BJ (cell line): ENCODE data around the gene CTIF. TPM values are rescaled to one million over a fixed set of nuclear protein-coding genes. Genes with fewer than 3 reads are reported as not detected.

Experiments used
- CTCF ChIA-PET: fragments of 350-600 bp; formaldehyde crosslinking; extraction: SDS; loops from one replicate; lab custom pipeline; 2021; ENCODE audit warnings: antibody characterized with exemption, inconsistent platforms; lab: Yijun Ruan, JAX
- POLR2A ChIA-PET: fragments of 300-600 bp; sonication (Branson Sonifier 250); formaldehyde crosslinking; extraction: SDS; loops from one replicate; lab custom pipeline; 2021; ENCODE audit warnings: antibody characterized with exemption; lab: Charles Lee
- DNase-seq: peaks from one replicate; pipeline ENCODE4 v3.0.0-alpha.2; 2011; ENCODE audit warnings: low read depth
- H3K27me3 ChIP-seq: 2 replicates; pipeline ENCODE4 v1.6.0; 2011; ENCODE audit warnings: low read length; ENCODE audit not compliant: control insufficient read depth, insufficient read depth
- H3K36me3 ChIP-seq: 2 replicates; pipeline ENCODE4 v1.5.1; 2011; ENCODE audit warnings: low read length; ENCODE audit not compliant: control insufficient read depth, insufficient read depth
- H3K4me3 ChIP-seq: 2 replicates; pipeline ENCODE4 v1.5.1; 2011; ENCODE audit warnings: low read depth, mild to moderate bottlenecking, control low read depth, low read length
- CTCF ChIP-seq: IDR thresholded peaks from 2 replicates; pipeline ENCODE4 v1.5.1; 2011; ENCODE audit warnings: low read depth, mild to moderate bottlenecking, control low read depth, inconsistent platforms, low read length, moderate library complexity; ENCODE audit not compliant: insufficient read depth
- polyA plus RNA-seq: library from polyadenylated mRNA; depleted of rRNA; stranded (reverse); fragments of >200 nt; gene quantifications from 2 replicates; pipeline ENCODE4 v1.2.3, GENCODE V29; 2011

Gene CTIF
- polyA plus RNA-seq, 1 experiment = 105 TPM

GRCh38 chr18:48728204-48728833, 189.5 kb downstream of the CTIF start:
- CTCF ChIA-PET = interaction anchor here (1.4 kb wide), 1 partner anchor 19 kb away, joined by 3 read pairs; no protein-coding TSS in a partner anchor
- Histone ChIP-seq H3K4me3 (no peak overlapping the region), H3K36me3 (peaks cover 7% of the 10 kb centered on the region)

GRCh38 chr18:48729404-48729803, 190.6 kb downstream of the CTIF start:
- TF ChIP-seq CTCF = no peak
- DNase-seq = no peak
- ChIA-PET POLR2A (no interaction called here), CTCF (interaction anchor here (1.4 kb wide), 1 partner anchor 18 kb away, joined by 3 read pairs; no protein-coding TSS in a partner anchor)
- Histone ChIP-seq H3K4me3 (no peak overlapping the region), H3K27me3 (no peaks in the 10 kb centered on the region), H3K36me3 (peaks cover 6% of the 10 kb centered on the region)

More at GRCh38 chr18:48728204-48728833, 189.5 kb downstream of the CTIF start:
- POLR2A ChIA-PET = interaction anchor here (0.5 kb wide), 1 partner anchor 165 kb away, joined by 3 read pairs; no protein-coding TSS in a partner anchor
- DNase-seq = peak; percentile 98
- TF ChIP-seq CTCF = no peak
- H3K27me3 ChIP-seq = no peaks in the 10 kb centered on the region

GRCh38 chr18:48730010-48730409, 191.2 kb downstream of the CTIF start:
- ChIA-PET POLR2A (no interaction called here), CTCF (interaction anchor here (0.6 kb wide), 1 partner anchor 33 kb away, joined by 3 read pairs; no protein-coding TSS in a partner anchor)
- Histone ChIP-seq H3K27me3 (no peaks in the 10 kb centered on the region), H3K4me3 (no peak overlapping the region), H3K36me3 (peaks cover 6% of the 10 kb centered on the region)
- no peak for DNase-seq
- no peak for TF ChIP-seq CTCF

GRCh38 chr18:48732767-48733424, 194.1 kb downstream of the CTIF start:
- DNase-seq = no peak
- Histone ChIP-seq H3K36me3 (peaks cover 9% of the 10 kb centered on the region), H3K27me3 (no peaks in the 10 kb centered on the region), H3K4me3 (no peak overlapping the region)
- TF ChIP-seq CTCF = no peak
- POLR2A ChIA-PET = no interaction called here
- CTCF ChIA-PET = interaction anchor here (1.6 kb wide), 1 partner anchor 9 kb away, joined by 3 read pairs; no protein-coding TSS in a partner anchor

- ChIA-PET CTCF (interaction anchor here (0.8 to 1.6 kb wide), 2 partner anchors 8 to 10 kb away, joined by 3 read pairs; no protein-coding TSS in a partner anchor), POLR2A (no interaction called here)
- Histone ChIP-seq H3K36me3 (peaks cover 10% of the 10 kb centered on the region), H3K27me3 (no peaks in the 10 kb centered on the region), H3K4me3 (no peak overlapping the region)
- DNase-seq = no peak
- no peak for TF ChIP-seq CTCF
These were observed 194.9 kb downstream of the CTIF start for GRCh38 chr18:48733643-48734253.
